Right ventricle myocardium superior (tissue), 1 donor: ENCODE data around the gene UPK3BL1. TPM values are rescaled to one million over a fixed set of nuclear protein-coding genes. Genes with fewer than 3 reads are reported as not detected.
"Not testable (repeated sequence)": the region's sequence is repeated elsewhere in the genome, so short reads cannot be mapped to it uniquely, and the experiment has no call there.

ENCODE experiments used
- ATAC-seq: fragments of 200-7000 bp; cut with Tn5 transposase; one replicate; pipeline ENCODE4 v1.9.1; 2020; ENCODE audit warnings: mild to moderate bottlenecking; ENCODE audit not compliant: poor library complexity
- DNase-seq: peaks from one replicate; pipeline ENCODE4 v3.0.0-alpha.2; 2020
- intact Hi-C: fragments of 100-400 bp; cut with DNase I; formaldehyde crosslinking; loops from one replicate; pipeline ENCODE4 v1.11.2; 2022
- long read RNA-seq: library from polyadenylated mRNA; unstranded; transcript quantifications from one replicate; pipeline ENCODE4 v2.0.0, GENCODE V29; 2021
- total RNA-seq: library from RNA; stranded (reverse); fragmentation: NEBNext Ultra II Directional; extraction: Animal tissue kit (Norgen Biotek cat#: 25700); gene quantifications from one replicate; pipeline ENCODE4 v1.2.1, GENCODE V29; 2021
- donor health status: DM: no; HTN: yes; CAD: no; lungs with severe emphysema.

UPK3BL1 gene
- 12.2 TPM for total RNA-seq
- long read RNA-seq, partial matches to known transcripts, result 0 of 2 reads
- long read RNA-seq, other reads (novel, unspliced or antisense), result 2 of 2 reads

- peak; percentile 19 for ATAC-seq
- DNase-seq, intact Hi-C loops: not testable (repeated sequence)
Measured at GRCh38 chr7:102642691-102643090, at the start of gene UPK3BL1. Gene UPK3BL1 (minus strand): TSS chr7:102642791. CDS start chr7:102642741, 50 bp downstream.

DNA sequence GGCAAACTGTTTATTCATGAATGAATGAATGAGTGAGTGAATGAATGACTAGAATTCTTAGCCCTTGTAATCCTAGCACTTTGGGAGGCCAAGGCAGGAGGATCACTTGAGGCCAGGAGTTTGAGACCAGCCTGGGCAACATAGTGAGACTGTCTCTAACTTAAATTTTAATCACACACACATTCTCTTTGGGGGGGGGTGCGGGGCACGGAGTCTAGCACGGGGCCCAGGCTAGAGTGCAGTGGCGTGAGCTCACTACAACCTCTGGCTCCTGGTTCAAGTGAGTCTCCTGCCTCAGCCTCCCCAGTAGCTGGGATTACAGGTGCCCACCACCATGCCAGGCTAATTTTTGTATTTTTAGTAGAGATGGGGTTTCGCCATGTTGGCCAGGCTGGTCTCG, 48.0 kb upstream of the UPK3BL1 start:
- intact Hi-C loops, DNase-seq, ATAC-seq: not testable (repeated sequence)

GRCh38 chr7:102689436-102690282, 47.1 kb upstream of the UPK3BL1 start:
- ATAC-seq, result peak; percentile 42
- intact Hi-C loops, DNase-seq: not testable (repeated sequence)

DNA sequence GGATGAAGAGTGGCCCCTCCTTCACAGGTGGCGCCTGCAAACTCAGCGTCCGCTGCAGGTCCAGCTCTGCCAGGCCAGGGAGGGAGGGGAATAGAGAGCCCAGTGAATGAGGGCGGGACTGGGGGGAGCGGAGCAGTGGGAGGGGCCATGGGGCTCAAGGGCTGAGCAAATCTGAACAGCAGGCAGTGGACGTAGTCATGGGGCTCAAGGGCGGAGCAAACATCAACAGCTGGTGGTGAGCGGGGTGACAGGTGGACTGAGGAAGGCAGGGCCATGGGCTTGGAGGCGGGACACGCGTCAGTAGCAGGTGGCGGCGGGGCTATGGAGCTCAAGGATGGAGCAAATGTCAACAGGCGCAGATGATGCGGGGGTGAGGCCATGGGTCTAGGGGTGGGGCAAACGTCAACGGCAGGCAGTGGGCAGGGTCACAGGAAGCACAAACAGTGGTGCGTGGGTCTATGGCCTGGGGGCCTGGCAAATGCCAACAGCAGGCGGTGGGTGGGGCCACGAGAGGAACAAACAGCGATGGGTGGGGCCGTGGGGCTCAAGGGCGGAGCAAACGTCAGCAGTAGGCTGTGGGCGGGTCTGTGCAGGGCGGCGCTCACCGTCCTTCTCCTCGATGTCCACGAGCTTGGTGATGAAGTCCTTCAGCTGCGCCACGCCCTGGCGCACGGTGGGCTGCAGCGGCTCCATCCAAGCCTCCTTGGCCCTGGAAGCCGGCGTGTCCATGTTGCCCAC, 45.9 kb upstream of the UPK3BL1 start:
- DNase-seq, intact Hi-C loops: not testable (repeated sequence)
- peak; percentile 96 for ATAC-seq

- ATAC-seq, DNase-seq, intact Hi-C loops: not testable (repeated sequence)
Measured at GRCh38 chr7:102682560-102682959, 40.0 kb upstream of the UPK3BL1 start.

DNA sequence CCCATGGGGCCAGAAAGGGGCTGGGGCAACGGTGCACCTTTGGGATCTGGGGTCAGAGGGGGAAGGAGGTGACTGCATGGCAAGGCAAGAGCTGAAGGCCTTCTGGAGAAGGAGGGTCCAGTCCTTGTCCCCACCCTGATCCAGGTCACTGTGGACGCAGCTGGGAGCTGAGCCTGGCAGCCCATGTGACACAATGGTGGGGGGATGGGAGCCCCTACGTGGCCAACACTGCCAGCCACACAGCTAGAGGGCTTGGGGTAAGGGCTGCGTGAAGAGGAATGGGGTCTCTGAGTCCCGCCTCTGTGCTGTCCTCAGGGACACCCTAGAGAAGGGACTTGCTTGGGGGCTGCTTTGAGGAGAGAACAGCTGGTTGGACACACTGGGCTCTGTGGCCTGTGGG, 38.2 kb upstream of the UPK3BL1 start:
- intact Hi-C loops, DNase-seq: not testable (repeated sequence)
- ATAC-seq, result peak; percentile 25

GRCh38 chr7:102675545-102675944, 33.0 kb upstream of the UPK3BL1 start:
- intact Hi-C loops, DNase-seq: not testable (repeated sequence)

DNA sequence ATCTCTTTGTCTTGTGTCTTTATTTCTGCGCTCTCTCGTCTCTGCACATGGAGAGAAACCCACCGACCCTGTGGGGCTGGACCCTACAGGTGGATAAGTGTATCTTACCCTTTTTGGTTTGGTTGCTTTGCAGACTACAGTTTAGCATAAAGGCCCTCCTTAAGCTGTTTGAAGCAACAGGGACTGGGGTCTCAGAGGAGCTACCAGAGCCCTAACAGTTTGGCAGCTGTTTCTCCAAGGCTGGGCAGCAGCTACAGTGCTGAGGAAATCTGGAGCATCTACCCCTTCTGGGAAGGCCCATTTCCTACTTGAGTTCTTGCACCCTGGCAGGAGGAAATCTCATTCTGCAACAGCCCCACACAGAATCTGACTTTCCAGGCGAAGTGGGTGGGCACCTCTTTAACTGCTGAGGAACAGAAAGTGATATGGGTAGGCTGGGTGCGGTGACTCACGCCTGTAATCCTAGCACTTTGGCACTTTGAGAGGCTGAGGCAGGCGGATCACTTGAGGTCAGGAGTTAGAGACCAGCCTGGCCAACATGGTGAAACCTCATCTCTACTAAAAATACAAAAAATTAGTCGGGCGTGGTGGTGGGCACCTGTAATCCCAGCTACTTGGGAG, 31.0 kb upstream of the UPK3BL1 start:
- intact Hi-C loops, ATAC-seq: not testable (repeated sequence)

More at GRCh38 chr7:102675545-102675944, 33.0 kb upstream of the UPK3BL1 start:
- ATAC-seq, result not testable (repeated sequence)

GRCh38 chr7:102671956-102672307, 29.3 kb upstream of the UPK3BL1 start:
- DNase-seq, intact Hi-C loops: not testable (repeated sequence)
- peak; percentile 33 for ATAC-seq

More for the DNA sequence above, 31.0 kb upstream of the UPK3BL1 start:
- DNase-seq, result not testable (repeated sequence)

DNA sequence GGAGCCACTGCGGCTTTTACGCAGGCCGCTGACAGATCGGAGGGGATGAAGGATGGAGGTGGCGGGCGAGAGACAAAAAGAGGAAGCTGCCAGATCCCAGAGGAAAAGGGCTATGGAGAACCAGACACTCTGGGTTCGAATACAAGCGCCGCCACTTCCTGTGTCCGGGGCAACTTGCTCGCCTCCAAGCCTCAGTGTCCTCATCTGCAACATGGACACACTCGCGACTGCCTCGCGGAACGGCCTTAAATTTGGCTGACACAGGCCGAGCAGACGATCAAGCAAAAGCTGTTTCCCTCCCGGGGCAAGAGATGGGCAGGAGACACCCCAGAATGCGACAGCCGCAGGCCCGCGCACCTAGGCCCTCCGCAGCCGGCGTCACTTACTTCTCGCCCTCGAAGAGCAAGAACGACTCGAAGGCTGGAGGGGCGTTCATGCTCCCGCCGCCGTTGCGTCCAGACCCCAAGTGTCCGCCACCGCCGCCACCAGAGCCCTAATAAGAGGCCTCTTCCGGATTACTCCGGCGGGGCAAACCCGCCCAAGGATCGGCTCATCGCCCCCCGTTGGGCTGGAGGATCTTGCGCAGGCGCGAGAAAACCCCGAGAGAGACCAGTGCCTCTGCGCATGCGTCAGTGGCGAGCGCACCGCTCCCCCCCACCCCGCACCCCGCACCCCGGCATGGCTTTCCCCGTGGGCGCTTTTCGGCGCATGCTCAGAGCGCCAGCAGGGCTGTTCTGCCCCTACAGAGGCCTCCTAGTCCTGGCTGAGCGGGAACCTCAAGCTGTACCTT, 28.8 kb upstream of the UPK3BL1 start, which contains the start of gene POLR2J2:
Gene POLR2J2, minus strand, starts transcription at position 498 of the 790 bp plus-strand sequence. Its CDS starts 62 bp downstream, at position 436.
- intact Hi-C loops, result not testable (repeated sequence)
- peak; percentile 91 for ATAC-seq
- peak; percentile 88 for DNase-seq

DNA sequence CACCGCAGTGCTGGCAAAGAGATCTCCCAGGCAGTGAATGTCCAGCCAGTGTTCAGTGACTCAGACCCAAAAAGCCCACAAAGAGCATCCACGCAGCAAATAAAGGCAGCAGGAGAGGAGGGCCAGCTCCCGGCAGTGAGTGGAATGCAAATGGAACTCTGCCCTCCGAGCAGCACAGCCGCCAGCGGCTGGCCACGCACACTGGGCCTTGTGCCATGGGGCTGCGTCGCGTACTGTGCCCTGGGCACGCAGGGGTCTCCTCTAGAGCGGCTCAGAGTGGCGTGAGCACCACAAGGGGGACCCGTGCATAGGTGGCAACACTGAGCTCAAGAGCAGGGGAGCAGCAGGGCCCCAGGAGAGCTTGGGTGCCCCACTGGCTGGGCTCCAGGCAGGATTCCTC, 24.9 kb upstream of the UPK3BL1 start:
- ATAC-seq, intact Hi-C loops, DNase-seq: not testable (repeated sequence)

GRCh38 chr7:102666850-102667249, 24.3 kb upstream of the UPK3BL1 start:
- ATAC-seq, intact Hi-C loops, DNase-seq: not testable (repeated sequence)

DNA sequence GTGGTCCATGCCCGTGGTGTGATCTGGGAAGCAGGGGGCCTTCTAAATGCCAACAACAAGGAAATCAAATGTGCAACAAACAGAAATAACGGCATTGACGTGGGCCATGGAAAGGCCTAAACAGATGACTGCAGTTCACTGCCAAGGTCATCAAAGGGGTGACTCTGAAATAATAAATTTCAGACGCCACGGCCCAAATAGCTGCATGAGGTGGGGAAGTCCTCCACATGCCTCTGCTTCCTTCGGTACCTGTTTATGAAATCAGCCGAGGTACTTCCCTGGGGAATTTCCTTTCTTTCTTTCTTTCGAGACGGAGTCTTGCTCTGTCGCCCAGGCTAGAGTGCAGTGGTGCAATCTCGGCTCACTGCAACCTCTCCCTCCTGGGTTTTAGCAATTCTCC, 22.2 kb upstream of the UPK3BL1 start:
- ATAC-seq, DNase-seq, intact Hi-C loops: not testable (repeated sequence)

DNA sequence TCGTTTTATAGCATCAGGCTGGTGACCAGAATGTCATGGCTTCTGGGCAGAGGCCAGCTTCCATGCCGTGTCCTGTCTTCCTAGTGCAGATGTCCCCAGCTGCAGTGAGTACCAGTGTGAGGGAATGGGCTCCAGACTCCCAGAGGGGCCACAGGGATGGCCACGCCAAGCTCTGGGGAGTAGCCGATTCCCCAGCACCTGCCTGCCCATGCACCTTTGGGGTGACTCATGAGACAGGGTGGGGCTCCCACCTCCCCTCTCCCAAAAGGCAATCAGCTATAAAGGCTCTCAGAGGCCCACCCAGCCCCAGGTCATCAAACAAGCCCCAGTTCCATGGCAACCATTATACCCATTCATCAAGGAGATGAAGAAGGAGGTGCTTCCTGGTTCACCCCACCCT, 7.3 kb upstream of the UPK3BL1 start, which contains the start of gene SPDYE2B:
Gene SPDYE2B, plus strand, starts transcription at position 396 of the 400 bp plus-strand sequence. CDS start 2,030 bp downstream, outside the sequence.
- DNase-seq, intact Hi-C loops, ATAC-seq: not testable (repeated sequence)

- DNase-seq, result peak; percentile 18
- ATAC-seq, result peak; percentile 16
- intact Hi-C loops, result not testable (repeated sequence)
Measured at GRCh38 chr7:102647813-102648212, 5.2 kb upstream of the UPK3BL1 start.

GRCh38 chr7:102643404-102643803, 813 bp upstream of the UPK3BL1 start:
- ATAC-seq, DNase-seq, intact Hi-C loops: not testable (repeated sequence)

DNA sequence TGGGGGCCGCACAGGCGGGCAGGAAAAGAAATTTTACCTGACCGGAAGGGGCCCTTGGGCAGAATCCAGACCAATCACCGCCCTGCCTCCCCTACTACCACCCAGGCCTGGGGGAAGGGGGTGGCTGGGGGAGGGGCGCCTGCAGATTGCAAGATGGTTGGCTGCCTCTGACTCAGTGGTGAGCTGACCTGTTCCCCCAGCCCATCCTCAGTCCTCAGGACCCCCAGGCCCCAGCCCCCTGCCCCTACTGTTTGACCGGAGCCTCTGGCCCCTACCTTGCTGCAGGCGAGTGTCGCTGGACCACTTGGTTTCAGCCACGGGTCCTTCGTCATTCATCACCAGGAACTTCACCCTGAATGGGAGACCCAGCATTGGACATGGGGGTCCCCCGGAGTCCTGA, 3.7 kb downstream of the UPK3BL1 start:
- ATAC-seq, result peak; percentile 4
- intact Hi-C loops, result not testable (repeated sequence)
- peak; percentile 36 for DNase-seq

DNA sequence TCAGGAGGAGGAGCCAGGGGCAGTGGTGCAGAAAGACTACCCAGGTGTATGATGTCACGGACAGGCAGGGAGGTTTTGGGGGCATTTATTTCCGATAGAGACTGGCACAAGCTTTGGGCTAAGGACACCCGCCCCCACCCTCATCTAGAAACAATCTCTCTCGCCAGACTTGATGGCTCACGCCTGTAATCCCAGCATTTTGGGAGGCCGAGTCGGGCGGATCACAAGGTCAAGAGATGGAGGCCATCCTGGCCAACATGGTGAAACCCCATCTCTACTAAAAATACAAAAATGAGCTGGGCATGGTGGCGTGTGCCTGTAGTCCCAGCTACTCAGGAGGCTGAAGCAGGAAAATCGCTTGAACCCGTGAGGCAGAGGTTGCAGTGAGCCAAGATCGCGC, 5.6 kb downstream of the UPK3BL1 start:
- peak; percentile 37 for DNase-seq
- ATAC-seq, intact Hi-C loops: not testable (repeated sequence)
